ENCODE data around the gene RORB.
"Not testable (repeated sequence)": the region's sequence is repeated elsewhere in the genome, so short reads cannot be mapped to it uniquely, and the experiment has no call there.

Gene RORB

DNA sequence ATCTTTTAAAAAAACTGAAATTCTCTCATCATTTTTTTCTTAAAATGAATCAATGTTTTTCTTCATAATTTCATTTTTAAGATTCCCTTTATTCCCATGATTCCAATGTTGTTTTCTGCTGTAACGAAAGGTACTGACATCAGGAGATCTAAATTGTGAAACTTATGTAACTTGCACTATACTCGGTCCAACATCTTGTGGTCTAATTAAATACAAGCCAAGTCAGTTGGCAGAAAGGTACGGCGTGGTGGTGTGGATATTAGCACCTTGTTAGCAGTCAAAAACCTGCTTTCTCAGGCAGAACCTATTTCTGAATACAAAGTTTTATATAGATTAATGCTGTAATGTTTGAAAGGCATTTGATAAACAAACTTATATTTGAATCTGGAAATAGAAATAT is 20.1 kb downstream of the RORB start:
- no peak for DNase-seq

- DNase-seq = no peak
Measured at GRCh38 chr9:74519419-74519818, 22.3 kb downstream of the RORB start.

DNA sequence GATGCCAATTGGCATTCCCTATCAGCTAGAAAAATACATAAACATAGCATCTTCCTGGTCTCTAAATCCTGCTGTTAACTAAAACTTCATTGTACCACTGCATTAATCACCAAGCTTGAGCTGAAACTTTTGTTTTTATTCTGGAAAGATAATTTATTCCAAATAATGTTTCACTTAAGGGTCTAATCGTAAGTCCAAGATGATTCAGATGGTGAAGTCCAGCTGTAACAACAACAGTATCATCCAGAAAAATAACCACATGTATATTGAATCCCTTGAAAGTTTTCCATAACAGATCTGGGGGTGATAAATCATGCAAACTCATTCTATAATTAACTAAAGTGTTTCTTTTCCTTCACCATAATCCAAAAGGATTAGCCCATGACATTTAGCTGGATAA is 23.9 kb downstream of the RORB start:
- no peak for DNase-seq

- no peak for DNase-seq
Measured at GRCh38 chr9:74524289-74524688, 27.2 kb downstream of the RORB start.

- no peak for DNase-seq
Measured at GRCh38 chr9:74526215-74526614, 29.1 kb downstream of the RORB start.

- no peak for DNase-seq
Measured at GRCh38 chr9:74527718-74528117, 30.6 kb downstream of the RORB start.

- no peak for DNase-seq
Measured at GRCh38 chr9:74528207-74528606, 31.1 kb downstream of the RORB start.

- DNase-seq = not testable (repeated sequence)
Measured at GRCh38 chr9:74530458-74530857, 33.3 kb downstream of the RORB start.

- no peak for DNase-seq
Measured at GRCh38 chr9:74533253-74533652, 36.1 kb downstream of the RORB start.

DNA sequence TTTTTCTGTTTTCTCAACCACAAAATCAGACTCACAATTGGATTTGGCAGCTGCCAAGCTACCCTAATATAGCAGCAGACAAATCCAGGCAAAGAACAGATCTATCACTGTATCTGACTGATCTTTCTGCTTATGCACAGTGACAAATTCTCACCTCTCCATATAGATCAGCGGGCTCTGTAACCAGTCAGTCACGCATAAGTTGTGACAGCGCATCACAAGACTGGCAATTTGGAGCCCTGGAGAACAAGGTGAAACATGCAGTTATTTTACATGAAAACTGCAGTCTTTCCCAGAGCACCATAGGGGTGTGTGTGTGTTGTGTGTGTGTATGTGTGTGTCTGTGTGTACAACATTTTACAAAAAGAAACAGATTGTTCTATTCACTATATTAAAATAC is 37.7 kb downstream of the RORB start:
- DNase-seq = no peak

- no peak for DNase-seq
Measured at GRCh38 chr9:74543145-74543544, 46.0 kb downstream of the RORB start.

DNA sequence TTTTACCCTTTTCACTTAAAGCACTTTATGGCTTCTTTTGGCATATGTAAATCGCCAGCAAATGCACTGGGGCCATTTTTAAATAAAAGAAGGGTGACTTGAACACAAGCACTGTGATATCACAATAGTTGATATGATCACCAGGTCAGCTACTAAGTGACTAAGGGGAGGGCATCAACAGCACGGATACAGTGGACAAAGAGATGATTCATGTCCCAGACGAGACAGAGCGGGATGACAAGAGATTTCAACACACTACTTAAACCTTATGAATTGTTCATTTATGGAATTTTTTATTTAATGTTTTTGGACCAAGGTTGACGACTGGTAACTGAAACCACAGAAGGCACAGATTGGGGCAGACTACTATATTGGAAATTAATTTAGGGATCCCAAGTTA is 54.1 kb downstream of the RORB start:
- no peak for DNase-seq

DNA sequence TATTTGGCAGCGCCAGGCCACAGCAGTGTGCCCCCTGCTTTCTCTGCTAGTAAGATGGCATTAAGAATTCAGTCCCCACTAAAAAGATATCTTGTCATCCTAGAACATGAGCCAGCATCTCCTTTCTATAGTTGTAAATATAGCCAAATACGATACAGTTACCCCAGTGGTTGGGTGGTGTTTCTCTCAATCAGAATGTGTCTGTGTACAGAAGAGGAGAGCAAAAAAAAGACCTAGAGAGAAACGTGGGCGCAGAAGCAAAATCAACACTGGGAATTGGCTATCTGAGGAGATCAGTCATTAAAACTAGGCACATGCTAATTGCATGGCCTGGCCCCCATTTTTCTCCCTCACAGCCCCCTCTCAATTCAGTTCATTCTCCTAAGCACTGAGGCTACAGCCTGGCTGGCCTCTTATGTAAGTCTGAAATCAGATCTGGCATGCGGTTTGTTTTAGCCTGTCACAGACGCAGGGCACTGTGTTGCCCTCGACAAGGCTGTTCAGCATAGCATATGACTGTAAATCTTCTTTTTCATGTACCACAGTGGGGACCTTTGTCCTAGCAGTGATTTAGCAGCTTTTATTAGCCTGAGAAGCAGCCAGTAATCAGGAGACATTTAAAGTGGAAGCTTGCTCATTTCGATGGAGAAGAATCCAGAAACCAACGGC is 57.8 kb downstream of the RORB start:
- no peak for DNase-seq

GRCh38 chr9:74555565-74555964 is 58.4 kb downstream of the RORB start:
- no peak for DNase-seq

- DNase-seq = no peak
Measured at GRCh38 chr9:74556685-74557084, 59.5 kb downstream of the RORB start.

GRCh38 chr9:74557571-74557970 is 60.4 kb downstream of the RORB start:
- no peak for DNase-seq

DNA sequence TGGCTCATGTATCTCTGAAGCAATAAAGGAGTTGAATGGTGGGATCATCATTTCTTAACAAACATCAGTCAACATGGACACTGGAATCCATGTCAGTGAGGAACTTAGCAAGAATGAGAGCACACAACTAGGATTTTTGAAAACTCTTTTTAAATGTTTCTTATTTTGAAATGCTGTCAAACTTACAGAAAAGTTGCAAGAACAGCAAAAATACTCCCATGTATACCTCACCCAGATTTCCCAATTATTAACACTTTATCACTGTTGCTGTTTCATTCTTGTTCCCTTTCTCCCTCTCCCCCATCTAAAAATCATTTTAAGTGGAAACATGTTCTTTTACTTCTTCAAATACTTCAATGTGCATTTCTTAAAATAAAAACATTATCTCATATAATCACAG is 65.5 kb downstream of the RORB start:
- DNase-seq = no peak

- peak; percentile 2 to 12 for DNase-seq
Measured at GRCh38 chr9:74570879-74571512, 73.9 kb downstream of the RORB start.

DNA sequence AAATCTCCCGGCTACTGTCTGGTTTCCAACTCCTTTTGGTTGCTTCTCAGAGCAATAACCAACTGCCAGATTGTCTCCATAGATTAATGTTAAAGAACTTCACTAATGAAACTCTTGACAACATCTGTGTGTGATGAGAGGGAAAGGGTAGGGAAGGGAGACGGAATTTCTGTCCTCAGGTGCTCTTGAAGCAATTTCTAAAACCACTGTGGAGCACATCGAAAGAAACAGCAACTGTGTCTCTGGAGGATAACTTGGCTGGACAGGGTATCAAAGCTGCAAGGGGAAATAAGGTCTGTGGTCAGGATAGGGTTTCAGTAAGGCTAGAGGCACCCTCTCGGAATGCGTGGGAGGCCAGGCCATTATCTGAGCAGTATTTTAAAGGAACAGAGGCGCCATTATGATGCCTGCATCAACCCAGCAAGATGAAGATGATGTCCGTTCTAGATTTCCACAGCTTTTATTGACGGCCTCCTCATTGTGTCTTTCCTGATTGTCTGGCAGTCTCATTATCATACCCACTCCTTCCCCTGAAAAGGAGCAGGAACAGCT is 76.6 kb downstream of the RORB start:
- no peak for DNase-seq

GRCh38 chr9:74576176-74576575 is 79.0 kb downstream of the RORB start:
- no peak for DNase-seq

- DNase-seq = no peak
Measured at GRCh38 chr9:74577956-74578355, 80.8 kb downstream of the RORB start.

GRCh38 chr9:74589576-74589975 is 92.4 kb downstream of the RORB start:
- DNase-seq = no peak

GRCh38 chr9:74595286-74595685 is 98.2 kb downstream of the RORB start:
- no peak for DNase-seq

- no peak for DNase-seq
Measured at GRCh38 chr9:74598874-74599273, 101.7 kb downstream of the RORB start.

All from stimulated activated CD4-positive, alpha-beta T cell treated with anti-CD3 and anti-CD28 coated beads, Interleukin-2, amount 100 ng/mL, for 48 hours (primary cell).